HEK293T (cell line): ENCODE results near the gene PITX2.

Source experiments
- CTCF ChIA-PET: fragments of 350-600 bp; formaldehyde crosslinking; extraction: SDS; loops from one replicate; lab custom pipeline; 2021; ENCODE audit warnings: antibody characterized with exemption, inconsistent platforms; lab: Yijun Ruan, JAX
- POLR2A ChIA-PET: fragments of 350-600 bp; formaldehyde crosslinking; extraction: SDS; loops from one replicate; lab custom pipeline; 2020; ENCODE audit warnings: antibody characterized with exemption, inconsistent platforms; lab: Yijun Ruan, JAX
- DNase-seq: peaks from one replicate; pipeline ENCODE4 v3.0.0; 2012; ENCODE audit warnings: mixed read lengths; ENCODE audit errors: extremely low spot score
- ARNT ChIP-seq: fragments of 450-650 bp; IDR thresholded peaks from 2 replicates; pipeline ENCODE4 v1.6.1; 2017; ENCODE audit warnings: mild to moderate bottlenecking
- BHLHE40 ChIP-seq: fragments of 450-650 bp; IDR thresholded peaks from 2 replicates; pipeline ENCODE4 v1.6.1; 2016; ENCODE audit warnings: mild to moderate bottlenecking, moderate library complexity, borderline replicate concordance
- CTBP1 ChIP-seq: fragments of 450-650 bp; IDR thresholded peaks from 2 replicates; pipeline ENCODE4 v1.6.1; 2016; ENCODE audit warnings: borderline replicate concordance
- ELF4 ChIP-seq: fragments of 450-650 bp; IDR thresholded peaks from 2 replicates; pipeline ENCODE4 v1.6.1; 2017; ENCODE audit warnings: antibody characterized with exemption
- FOXA1 ChIP-seq: fragments of 450-650 bp; IDR thresholded peaks from 2 replicates; pipeline ENCODE4 v1.6.1; 2016; ENCODE audit warnings: mild to moderate bottlenecking
- FOXK2 ChIP-seq: fragments of 450-650 bp; IDR thresholded peaks from 2 replicates; pipeline ENCODE4 v1.6.1; 2016; ENCODE audit warnings: mild to moderate bottlenecking
- FOXM1 ChIP-seq: fragments of 450-650 bp; IDR thresholded peaks from 2 replicates; pipeline ENCODE4 v1.6.1; 2017; ENCODE audit warnings: mild to moderate bottlenecking, borderline replicate concordance
- HDGF ChIP-seq: fragments of 450-650 bp; IDR thresholded peaks from 2 replicates; pipeline ENCODE4 v1.6.1; 2017; ENCODE audit warnings: antibody characterized with exemption, borderline replicate concordance
- L3MBTL2 ChIP-seq: fragments of 450-650 bp; conservative IDR thresholded peaks from 2 replicates; pipeline ENCODE4 v1.6.1; 2016; ENCODE audit warnings: mild to moderate bottlenecking
- LEF1 ChIP-seq: fragments of 450-650 bp; IDR thresholded peaks from 2 replicates; pipeline ENCODE4 v1.6.1; 2017; ENCODE audit warnings: mild to moderate bottlenecking, borderline replicate concordance
- NFRKB ChIP-seq: fragments of 450-650 bp; IDR thresholded peaks from 2 replicates; pipeline ENCODE4 v1.6.1; 2016; ENCODE audit warnings: mild to moderate bottlenecking, moderate library complexity
- PKNOX1 ChIP-seq: fragments of 450-650 bp; IDR thresholded peaks from 2 replicates; pipeline ENCODE4 v1.6.1; 2016
- SP1 ChIP-seq: fragments of 450-650 bp; IDR thresholded peaks from 2 replicates; pipeline ENCODE4 v1.6.1; 2017
- SUZ12 ChIP-seq: fragments of 450-650 bp; IDR thresholded peaks from 2 replicates; pipeline ENCODE4 v1.6.1; 2016; ENCODE audit warnings: mild to moderate bottlenecking
- TARDBP ChIP-seq: fragments of 450-650 bp; IDR thresholded peaks from 2 replicates; pipeline ENCODE4 v1.6.1; 2016
- ZNF384 ChIP-seq: fragments of 450-650 bp; IDR thresholded peaks from 2 replicates; pipeline ENCODE4 v1.6.1; 2016

PITX2 gene

DNA sequence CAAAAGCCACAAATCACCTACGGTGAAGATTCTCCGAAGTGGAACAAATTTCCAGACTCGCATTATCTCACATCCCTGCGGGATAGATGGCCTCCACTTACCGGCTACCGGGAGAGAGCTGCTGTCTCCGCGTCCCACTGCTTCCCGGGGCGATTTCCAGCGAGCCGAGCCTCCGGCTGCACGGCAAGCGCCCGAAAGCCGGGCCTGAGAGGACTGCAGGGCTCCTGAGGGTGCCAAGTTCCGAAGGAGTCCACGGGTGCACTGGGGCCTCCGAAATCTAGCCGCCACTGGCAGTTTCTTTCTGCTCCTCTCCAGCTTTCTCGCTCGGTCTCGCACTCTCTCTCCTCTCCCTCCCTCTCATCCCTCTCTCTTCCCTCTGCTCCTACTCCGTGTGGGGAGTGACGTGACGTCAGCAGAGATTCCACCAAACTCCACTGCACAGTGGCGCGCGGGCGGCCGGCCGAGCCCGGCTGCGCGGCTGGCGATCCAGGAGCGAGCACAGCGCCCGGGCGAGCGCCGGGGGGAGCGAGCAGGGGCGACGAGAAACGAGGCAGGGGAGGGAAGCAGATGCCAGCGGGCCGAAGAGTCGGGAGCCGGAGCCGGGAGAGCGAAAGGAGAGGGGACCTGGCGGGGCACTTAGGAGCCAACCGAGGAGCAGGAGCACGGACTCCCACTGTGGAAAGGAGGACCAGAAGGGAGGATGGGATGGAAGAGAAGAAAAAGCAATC, 14.0 kb upstream of the PITX2 start:
- ChIA-PET POLR2A (interaction anchor here (0.8 to 1.6 kb wide), 3 partner anchors 14 to 32 kb away, joined by 3 to 11 read pairs (median 4); partner anchors contain the start of gene PITX2), CTCF (interaction anchor here (0.6 to 1.4 kb wide), 2 partner anchors 9 to 1369 kb away, joined by 4 read pairs; no protein-coding TSS in a partner anchor)
- peak; percentile 77 for DNase-seq
- TF ChIP-seq PKNOX1, result no peak
- TF ChIP-seq ZNF384, result no peak
- TF ChIP-seq SUZ12, result no peak

GRCh38 chr4:110636171-110636679, 13.3 kb upstream of the PITX2 start:
- CTCF ChIA-PET, result interaction anchor here (0.6 to 1.4 kb wide), 2 partner anchors 8 to 1370 kb away, joined by 4 read pairs; no protein-coding TSS in a partner anchor
- TF ChIP-seq ELF4, result no peak
- TF ChIP-seq L3MBTL2, result no peak
- no peak for TF ChIP-seq BHLHE40
- TF ChIP-seq LEF1, result no peak
- no peak for TF ChIP-seq ZNF384
- TF ChIP-seq HDGF, result no peak
- TF ChIP-seq FOXA1, result no peak
- no peak for TF ChIP-seq FOXK2
- no peak for TF ChIP-seq FOXM1
- TF ChIP-seq SP1, result no peak
- no peak for TF ChIP-seq TARDBP
- TF ChIP-seq PKNOX1, result no peak
- TF ChIP-seq CTBP1, result no peak
- TF ChIP-seq NFRKB, result no peak
- POLR2A ChIA-PET, result interaction anchor here (0.8 to 1.6 kb wide), 3 partner anchors 13 to 32 kb away, joined by 3 to 11 read pairs (median 4); partner anchors contain the start of gene PITX2
- DNase-seq, result no peak

GRCh38 chr4:110635163-110635865, 12.4 kb upstream of the PITX2 start:
- TF ChIP-seq ZNF384 (no peak), TARDBP (no peak), CTBP1 (no peak), FOXA1 (no peak), SUZ12 (no peak), L3MBTL2 (no peak), HDGF (no peak), BHLHE40 (no peak), LEF1 (no peak), PKNOX1 (no peak), FOXK2 (no peak), NFRKB (no peak)
- POLR2A ChIA-PET, result interaction anchor here (1.6 kb wide), 1 partner anchor 12 kb away, joined by 11 read pairs; the partner anchor contains the start of gene PITX2
- CTCF ChIA-PET, result no interaction called here
- no peak for DNase-seq

GRCh38 chr4:110634350-110635162, 11.7 kb upstream of the PITX2 start:
- ChIA-PET POLR2A (no interaction called here), CTCF (interaction anchor here (0.7 kb wide), 1 partner anchor 612 kb away, joined by 7 read pairs; no protein-coding TSS in a partner anchor)
- no peak for DNase-seq
- no peak for TF ChIP-seq HDGF

GRCh38 chr4:110633358-110634341, 10.8 kb upstream of the PITX2 start:
- TF ChIP-seq FOXM1 (no peak), FOXA1 (no peak), LEF1 (no peak), HDGF (no peak), L3MBTL2 (no peak), TARDBP (no peak), ARNT (no peak), FOXK2 (no peak), NFRKB (no peak), ELF4 (no peak), CTBP1 (no peak), SUZ12 (no peak), BHLHE40 (no peak), SP1 (no peak), PKNOX1 (no peak)
- DNase-seq, result no peak
- ChIA-PET CTCF (interaction anchor here (0.7 kb wide), 1 partner anchor 611 kb away, joined by 7 read pairs; no protein-coding TSS in a partner anchor), POLR2A (no interaction called here)
